GM21528 (cell line): ENCODE data around the gene KRT75.

Experiments
- ATAC-seq: cut with Tn5 transposase; IDR thresholded peaks from one replicate; pipeline ENCODE4 v1.9.1; 2021; ENCODE audit warnings: mild to moderate bottlenecking, moderate library complexity; ENCODE audit not compliant: unreplicated experiment, low FRiP score

Gene KRT75

DNA sequence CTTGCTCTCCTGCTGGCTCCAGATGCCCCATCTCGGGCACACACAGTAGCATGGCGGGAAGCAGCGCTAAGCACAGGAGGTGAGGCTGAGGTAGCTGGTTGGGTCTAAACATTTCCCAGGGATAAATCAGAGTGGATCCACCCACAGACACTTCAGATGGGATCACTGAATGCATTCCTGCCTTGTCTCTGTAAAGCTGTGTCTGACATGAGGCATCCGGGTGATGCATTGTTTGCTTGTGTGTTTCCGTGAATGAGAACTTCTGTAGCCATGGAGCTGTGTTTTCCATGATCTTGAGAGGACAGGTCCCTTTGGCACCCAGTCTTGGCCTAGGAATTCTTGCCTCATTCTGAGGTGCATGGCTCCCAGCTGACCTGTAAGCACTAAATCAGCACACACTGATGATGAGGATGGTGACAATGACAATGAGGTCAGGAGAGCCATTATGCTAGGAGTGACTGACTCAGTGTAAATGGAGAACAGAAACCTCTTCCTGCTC, 6.7 kb upstream of the KRT75 start:
- no peak for ATAC-seq

DNA sequence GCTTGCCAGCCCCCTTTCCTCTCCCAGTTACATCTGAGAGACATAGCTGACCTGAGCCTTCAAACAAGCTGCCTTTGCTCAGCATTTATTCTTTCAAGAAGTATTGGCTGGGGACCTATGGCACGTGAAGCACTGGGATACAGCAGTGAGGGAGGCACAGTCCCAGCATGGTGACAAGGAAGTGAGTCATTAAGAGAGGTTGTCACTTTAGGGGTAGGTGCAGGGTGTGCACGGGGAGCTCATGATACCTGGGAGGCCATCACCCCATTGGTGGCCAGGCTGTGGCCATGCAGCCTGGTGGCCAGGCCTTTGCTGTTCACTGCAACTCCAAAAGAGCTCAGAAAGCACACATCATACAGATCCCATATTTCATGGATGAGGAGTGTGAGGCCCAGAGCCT, 5.7 kb upstream of the KRT75 start:
- no peak for ATAC-seq

DNA sequence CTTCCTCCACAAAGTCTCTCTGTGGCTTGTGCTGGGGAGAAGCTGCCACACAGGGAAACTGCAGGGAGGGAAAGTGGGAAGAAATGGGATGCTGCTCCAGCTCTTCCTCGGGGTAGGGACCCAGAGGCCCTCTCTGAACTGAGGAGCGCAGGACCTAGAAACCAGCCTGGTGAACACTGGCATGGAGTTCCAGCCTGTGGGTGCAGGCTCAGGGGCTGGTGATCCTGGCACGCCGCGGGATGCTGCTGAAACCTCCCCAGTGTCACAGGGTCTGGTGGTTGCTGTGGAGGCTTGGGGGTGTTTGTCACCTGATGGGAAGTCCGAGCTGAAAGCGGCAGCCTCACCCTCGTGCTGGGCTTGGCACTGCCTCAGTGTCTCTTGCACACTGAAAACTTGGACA, 5.2 kb upstream of the KRT75 start:
- no peak for ATAC-seq

DNA sequence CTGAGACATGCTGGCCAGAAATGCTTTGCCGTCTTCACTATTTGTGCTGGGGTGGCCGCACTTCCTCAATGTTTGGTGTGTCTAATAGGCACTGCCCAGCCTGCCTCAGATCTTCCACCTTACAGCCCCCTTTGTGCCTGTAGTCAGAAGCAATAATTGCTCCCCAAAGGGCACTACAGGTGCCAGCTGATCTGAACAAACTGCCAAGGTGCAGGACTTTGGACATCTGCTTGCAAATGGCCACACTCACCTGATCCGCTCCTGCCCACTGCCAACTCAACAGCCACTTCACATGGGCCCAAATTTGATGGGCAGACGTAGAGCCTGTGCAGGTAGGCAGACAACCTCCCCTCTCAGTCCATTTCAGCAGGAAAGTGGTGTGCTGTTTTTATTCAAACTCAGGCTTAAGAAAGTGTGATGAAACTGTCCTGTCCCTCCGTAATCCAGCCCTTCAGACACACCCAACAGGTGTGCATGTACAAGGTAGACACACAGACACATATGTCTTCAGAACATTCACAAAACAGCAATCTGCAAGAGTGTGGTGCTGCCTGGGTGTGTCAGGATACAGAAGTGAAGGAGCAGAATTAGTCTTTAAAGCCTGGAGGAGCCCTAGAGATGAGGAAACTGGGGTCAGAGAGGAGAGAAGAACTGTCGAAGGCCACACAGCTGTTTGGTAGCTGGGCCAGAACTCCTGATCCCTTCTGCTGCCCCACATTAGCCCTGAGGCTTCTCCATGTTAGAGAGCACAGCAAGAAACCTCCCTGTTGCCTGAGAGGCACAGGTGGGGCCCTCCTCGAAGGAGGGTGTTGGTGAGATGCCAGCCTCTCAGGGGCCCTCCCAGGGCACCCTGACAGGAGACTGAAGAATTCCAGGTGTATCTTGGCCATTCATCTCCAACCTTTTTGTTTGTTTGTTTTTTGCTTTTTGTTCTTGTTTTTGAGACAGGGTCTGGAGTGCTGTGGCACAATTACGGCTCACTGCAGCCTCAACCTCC, 4.4 kb upstream of the KRT75 start:
- ATAC-seq: no peak

DNA sequence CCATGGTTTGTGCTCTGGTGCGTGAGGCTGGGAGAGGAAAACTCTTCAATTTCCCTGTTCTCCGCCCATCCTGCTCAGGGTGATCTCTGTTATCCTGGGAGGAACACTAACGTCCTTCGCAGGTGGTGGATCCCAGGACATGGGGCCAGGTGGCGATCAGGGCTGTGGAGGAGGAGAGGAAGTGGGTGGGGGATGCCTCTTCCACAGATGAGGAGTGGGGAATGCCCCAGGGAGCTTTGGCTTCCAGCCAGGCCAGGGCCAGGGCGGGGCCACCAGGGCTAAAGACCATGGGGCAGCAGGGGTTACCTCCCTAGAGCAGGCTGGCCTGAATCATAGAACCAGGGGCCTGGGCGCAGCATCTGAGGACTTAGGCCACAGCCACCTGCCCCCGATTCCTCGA, 3.3 kb upstream of the KRT75 start:
- no peak for ATAC-seq

DNA sequence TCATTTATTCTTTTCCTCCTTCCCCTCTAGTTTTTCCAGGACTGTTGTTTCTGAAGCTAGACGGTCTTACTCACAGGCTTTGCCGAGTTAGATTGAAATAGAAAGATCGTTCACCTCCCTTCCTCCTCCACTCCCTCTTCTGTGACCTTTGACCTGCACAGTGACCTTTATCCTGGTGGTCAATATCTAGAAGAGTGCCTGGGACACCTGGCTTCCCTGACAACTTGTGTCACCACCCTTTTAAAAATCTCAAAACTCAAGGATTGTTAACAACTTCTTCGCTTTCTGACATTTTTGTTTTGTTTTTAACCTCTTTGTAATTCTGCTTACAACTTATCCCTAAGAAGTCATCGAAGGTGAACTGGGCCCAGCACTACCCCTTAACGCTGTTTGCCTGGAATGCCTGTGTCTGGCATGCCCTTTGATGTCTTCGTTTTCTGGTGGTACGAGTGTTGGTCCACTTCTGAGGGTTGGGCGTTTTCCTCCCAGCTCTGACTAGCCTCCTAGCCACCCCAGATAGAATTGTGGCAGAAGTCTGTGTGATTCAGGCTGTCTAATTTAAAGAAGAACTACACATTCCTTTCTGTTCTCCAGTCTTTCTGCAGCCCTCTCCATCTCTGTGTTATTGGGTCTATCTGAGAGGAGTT, 2.8 kb upstream of the KRT75 start:
- ATAC-seq: no peak

DNA sequence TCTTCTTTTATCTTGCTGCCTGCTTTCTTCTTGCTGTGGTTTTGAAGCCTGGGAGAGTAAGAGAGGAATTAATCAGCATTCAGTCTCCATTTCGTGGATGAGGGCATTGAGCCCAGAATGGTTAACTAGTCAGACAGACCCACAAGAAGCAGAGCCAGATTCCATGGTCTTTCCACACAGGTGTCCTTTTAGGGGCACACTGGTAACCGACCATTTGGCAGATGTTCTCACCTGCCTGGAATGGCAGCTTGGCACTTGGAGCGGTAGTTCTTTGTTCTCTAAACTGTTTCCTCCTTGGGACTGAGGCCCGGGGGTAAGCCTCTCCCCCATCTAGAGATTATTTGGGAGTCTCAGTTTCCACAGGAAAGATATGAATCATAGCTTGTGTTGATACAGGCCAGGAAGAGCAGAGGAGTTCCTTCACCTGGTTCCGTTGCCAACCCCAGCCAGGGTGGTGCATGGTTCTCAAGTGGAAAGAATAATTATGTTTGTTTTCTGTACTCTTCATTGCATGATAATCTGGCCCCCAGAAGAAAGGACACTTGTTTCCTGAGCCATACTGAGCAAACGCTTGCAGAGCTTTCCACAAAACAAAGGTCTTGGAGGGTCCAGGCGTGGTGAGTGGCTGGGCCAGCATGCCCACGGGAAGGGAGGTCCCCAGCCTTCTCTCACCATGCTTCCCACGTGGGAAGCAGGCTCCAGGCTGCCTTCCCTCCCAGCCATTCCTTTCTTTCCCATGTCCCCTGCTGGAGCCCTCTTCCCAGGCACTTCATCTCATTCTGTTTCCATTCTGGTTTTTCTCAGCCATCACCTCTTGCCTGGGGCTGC, 2.0 kb upstream of the KRT75 start:
- no peak for ATAC-seq

DNA sequence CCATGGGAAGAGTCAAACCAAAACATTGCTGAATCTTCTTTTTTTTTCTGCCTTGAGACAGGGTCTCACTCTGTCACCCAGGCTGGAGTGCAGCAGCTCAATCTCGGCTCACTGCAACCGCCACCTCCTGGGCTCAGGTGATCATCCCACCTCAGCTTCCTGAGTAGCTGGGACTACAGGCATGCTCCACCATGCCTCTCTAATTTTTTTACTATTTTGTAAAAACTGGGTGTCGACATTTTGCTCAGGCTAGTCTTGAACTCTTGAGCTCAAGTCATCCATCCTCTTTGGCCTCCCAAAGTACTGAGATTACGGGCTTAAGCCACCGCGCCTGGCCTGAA, 1.5 kb upstream of the KRT75 start:
- no peak for ATAC-seq

DNA sequence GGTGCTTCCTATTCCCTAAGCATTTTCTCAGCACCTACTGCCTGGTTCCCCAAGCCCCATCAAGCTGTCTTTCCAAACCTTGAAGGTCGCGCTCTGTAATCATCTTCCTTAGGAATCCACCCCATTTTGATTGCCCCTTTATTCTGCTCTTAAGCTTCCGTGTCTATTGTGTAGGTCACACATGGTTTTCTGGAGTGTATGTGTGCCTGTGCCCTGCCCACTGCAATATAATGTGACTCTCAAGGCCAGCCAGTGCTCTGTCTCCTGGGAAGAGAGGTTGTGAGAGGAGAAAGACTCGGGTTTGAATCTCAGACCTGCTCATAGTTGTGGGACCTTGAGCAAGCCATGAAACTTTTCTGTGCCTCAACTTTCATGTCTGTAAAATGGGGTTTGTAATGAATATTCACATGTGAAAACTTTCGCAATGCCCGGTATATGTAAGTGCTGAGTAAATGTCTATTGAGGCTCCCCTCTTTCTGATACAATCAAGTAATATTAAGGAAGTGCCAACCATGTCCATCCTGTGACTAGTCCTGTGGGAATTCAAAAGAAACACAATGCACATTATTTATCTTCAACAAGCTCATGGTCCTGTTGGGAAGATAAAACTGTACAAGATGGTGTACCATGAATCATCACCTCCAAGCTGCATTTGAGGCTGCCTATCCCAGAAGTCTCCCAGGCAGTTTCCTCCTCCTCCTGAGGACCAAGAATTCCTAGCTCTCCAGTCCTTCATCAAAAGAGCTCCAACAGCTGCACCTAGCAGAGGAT, 774 bp upstream of the KRT75 start:
- ATAC-seq: no peak

DNA sequence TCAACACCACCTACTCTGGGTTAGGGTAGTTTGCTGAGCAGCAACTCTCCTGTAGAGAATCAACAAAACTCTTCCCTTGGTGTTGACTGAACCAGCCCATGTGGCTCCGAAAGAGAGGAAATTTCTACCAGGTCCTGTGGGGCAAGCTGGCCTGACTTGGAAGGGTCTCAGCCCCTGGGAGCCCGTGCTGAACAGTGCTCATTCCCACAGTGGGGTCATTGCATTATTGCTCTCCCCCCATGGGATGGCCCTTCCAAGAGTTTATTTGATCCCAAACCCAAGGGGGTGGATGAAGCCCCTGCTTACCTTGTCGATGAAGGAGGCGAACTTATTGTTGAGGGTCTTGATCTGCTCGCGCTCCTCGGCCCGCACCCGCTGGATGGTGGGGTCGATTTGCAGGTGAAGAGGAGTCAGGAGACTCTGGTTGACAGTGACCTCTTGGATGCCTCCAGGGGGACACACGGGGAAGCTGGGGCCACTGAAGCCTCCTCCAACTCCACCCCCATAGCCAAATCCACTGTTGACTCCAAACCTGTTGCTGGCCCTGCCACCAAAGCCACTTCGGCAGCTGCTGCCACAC, 580 bp downstream of the KRT75 start:
- no peak for ATAC-seq

DNA sequence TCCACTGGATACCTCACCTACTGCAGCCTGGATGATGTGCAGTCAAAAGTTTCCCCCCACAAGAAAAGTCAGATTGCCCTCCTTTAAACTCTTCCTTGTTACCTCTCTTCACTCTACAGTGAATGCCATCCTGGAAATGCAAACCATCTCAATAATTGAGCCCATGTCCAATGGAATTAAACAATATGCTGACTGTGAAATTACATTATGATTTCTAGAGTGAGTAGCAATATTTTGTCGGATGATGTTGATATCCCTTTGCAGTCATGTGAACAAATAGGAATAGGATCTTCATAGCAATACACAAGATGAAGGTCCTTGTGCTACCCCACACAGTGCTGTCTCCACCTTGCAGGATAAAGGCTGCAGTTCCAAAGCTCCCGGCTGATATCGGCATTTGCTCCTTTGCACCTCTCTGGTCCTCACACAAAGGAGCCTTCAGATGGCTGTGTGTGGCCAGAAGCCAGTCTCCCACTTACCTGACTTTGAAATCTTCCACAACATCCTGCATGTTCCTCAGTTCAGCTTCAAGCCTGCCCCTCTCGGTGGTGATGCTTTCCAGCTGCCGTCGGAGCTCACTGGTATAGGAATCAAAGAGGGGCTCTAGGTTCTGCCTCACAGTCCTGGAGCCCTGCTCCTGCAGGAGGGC, 1.5 kb downstream of the KRT75 start:
- ATAC-seq: no peak

DNA sequence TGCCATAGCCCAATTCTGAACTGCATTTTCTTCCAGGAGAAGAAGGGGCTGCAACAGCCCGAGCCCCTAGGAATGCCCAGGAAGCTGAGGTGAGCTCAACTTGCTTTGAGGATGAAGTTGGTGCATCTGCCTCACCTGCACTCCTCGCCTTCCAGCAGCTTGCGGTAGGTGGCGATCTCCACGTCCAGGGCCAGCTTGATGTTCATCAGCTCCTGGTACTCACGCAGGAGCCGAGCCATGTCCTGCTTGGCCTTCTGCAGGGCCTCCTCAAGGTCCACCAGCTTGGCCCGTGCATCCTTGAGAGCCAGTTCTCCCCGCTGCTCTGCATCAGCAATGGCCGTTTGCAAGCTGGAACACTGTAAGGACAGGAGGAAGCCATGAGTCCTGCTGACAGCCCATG, 6.0 kb downstream of the KRT75 start:
- ATAC-seq: no peak

DNA sequence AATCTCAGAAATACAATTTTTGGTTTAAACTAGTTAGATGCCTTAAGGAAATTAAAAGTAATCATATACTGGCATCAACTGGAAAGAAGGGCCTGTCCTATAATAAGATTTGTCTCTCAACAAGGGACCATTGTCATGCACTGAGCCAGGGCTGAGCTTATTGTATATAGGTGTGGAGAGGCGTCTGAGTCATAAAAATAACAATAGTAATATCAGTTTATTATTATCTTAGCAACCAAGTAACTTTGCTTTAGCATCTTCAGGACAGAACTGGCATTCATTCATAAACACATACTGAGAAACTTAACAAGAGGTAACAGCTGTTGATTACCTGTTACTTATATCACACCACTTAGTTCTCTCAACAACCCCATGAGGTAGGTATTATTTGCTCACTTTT, 7.1 kb downstream of the KRT75 start:
- ATAC-seq: no peak

DNA sequence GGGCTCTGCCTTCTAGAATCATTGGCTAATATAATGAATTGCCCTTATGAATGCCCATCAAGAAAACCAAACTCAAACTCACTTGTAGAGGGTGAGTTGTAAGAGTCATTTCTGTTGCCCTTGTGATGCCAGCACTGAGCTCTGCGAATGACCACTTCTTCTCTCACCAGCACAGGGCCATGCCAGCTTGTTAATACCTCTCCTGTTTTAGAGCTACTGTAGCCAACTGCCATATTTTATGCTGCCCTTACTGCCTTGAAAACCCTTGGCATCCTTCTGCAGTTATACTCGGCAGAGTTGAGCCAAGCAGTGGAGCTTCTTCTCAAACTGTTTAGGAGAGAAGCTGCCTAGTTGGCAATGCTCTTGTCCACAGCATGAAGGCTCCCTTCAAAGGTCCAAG, 8.1 kb downstream of the KRT75 start:
- no peak for ATAC-seq

DNA sequence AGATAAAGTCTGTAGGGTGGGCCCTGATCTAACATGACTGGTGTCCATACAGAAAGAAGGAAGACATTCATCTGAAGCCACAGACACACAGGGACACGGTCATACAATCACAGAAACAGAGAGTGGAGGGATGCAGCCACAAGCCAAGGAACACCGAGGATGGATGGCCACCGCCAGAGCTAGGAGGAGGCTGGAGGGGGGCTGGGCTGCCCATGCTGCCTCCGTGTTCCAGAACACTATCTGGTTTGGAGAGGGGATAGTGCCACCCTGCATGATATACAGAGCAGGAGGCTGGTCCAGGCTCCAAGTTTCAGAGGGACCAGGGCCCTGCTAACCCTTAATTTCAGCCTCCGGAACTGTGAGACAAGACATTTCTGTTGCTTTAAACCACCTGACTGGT, 8.7 kb downstream of the KRT75 start:
- ATAC-seq: no peak

DNA sequence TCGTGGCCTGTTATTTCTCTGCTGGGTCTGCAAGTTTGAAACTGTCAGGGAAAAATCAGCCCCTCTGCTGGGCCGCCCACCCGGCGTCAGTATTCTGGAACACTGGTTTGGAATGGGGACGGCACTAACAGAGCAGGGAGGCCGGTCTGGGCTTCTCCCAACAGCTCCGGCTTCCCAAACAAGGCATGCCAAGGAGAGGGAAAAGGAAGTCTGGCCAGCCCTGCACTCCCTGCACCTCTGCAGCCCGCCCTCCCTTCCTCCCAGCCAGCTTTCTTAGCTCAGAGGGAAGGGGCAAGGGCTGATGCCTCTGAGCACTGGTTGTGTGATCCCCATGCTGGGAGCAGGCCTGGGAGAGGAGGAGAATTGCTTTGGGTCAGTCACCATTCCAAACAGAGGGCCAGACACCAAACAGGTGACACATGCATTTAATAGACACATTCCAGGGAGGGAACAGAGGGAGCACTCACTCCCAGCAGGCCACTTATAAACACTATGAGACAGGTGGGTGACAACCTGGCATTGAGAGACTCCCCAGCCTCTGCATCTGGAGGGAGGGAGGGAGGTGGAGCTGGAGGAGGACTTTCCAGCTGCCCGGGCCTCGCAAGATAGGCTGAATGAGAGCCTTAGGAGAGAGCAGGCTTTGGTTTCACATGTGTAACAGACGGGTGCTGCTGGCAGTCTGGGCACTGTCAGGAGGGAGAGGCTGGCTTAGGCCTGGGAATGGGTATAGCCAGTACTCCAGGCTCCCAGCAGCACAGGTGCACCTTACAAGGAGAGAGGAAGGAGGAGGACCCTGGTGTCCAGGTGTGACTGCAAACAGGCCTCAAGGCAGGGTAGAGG, 10.3 kb downstream of the KRT75 start:
- ATAC-seq: no peak

DNA sequence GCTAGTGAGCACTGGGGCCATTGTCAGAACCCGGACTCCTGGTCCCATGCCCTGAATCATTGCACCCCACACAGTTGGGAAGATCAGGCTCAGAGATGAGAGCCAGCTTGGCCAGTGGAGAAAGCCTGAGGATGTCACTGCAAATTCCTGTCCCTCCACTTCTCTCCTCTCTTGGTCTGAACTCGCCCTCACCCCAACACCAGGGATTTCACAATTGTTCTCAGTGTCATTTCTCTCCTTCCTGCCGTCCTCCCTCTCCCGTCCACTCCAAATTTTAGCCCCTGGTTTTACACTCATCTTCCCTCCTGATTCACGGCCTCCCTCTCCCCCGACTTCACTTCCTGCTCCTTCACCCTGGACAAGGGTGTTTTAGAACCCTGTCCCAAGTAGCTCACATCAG, 11.1 kb downstream of the KRT75 start:
- ATAC-seq: no peak

DNA sequence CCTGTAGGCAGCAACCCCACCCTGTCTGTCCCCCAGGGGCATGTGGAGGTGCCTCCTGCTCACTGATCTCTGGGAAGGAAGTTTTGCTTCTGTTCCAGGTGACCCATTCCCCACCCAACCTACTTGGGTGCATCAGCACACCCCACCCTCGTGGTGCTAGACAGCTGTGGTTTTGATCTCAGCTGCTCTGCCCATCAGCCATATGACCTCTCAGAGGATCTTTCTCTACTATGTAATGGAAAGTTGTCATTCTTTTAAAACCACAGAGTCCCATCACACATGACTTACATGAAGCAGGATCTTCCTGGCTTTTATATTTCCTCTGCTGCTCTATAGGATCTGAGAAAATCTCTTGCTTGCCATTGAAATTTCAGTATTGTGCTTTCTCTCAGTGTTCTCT, 14.5 kb downstream of the KRT75 start:
- no peak for ATAC-seq
